Peyer's patch (tissue), 4 donors: ENCODE results near the gene PEX11G.

Experiments
- POLR2A ChIP-seq, 2 donors: fragments of 450-650 bp; IDR thresholded peaks; one replicate each; pipeline ENCODE4 v1.5.1; 2017; ENCODE audit warnings: antibody characterized with exemption in 2 of 2, mild to moderate bottlenecking in 2 of 2, moderate library complexity in 2 of 2
- TF ChIP-seq, protein P1 (sequence below), 6 experiments: fragments of 450-650 bp in 4 of 6; fragments of 200-600 bp in 2 of 6; sonication (generic) in 1 of 6; IDR thresholded peaks; one replicate each; pipeline ENCODE4 v1.5.1; 2017 to 2019; ENCODE audit warnings: antibody characterized with exemption in 6 of 6, mild to moderate bottlenecking in 3 of 6, moderate library complexity in 1 of 6

DNA sequence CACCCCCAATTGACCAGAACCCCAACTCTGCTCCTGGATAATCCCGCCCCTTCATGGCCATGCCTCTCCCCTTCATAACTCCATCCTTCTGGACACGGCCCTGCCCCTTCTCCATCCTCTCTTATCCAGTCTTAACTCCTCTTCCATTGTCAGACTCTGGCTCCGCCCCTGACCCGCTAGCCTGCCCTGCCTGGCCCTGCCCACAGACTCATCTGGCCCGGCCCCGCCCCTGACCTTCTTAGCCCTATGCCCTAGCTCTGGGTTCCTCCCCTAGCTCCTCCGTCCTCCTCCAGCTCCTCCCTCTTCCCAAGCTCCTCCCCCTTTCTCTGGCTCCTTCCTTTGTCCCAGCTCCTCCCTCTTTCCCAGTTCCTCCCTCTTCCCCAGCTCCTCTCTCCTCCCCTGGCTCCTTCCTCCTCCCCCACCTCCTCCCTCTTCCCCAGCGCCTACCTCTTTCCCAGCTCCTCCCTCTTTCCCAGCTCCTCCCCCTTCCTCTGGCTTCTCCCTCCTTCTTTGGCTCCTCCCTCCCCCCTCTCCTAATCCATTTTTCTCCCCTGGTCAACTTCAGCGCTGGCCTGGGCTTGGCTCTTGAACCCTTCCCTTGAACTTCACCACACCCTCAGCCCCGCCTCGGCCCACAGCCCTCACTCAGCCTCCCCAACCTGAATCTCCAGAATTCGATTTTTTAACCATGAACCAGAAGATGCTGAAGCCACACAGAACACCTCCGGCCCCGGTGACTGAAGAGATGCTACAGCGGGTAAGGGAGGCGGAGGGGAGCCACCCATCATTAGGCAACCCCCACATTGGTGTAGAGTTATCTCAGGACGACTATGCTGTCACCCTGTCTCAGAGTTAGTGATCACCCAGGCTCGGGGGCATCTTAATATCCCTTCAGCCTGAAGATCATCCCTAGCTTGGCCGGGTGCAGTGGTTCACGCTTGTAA is 17.8 kb upstream of the PEX11G start:
- TF ChIP-seq, protein P1, sequence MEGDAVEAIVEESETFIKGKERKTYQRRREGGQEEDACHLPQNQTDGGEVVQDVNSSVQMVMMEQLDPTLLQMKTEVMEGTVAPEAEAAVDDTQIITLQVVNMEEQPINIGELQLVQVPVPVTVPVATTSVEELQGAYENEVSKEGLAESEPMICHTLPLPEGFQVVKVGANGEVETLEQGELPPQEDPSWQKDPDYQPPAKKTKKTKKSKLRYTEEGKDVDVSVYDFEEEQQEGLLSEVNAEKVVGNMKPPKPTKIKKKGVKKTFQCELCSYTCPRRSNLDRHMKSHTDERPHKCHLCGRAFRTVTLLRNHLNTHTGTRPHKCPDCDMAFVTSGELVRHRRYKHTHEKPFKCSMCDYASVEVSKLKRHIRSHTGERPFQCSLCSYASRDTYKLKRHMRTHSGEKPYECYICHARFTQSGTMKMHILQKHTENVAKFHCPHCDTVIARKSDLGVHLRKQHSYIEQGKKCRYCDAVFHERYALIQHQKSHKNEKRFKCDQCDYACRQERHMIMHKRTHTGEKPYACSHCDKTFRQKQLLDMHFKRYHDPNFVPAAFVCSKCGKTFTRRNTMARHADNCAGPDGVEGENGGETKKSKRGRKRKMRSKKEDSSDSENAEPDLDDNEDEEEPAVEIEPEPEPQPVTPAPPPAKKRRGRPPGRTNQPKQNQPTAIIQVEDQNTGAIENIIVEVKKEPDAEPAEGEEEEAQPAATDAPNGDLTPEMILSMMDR (IDR thresholded peaks at IDR 0.05) = no peak
- no peak for TF ChIP-seq POLR2A (IDR thresholded peaks at IDR 0.05)
